ENCODE data around the gene EI24. TPM values are rescaled to one million over a fixed set of nuclear protein-coding genes. Genes with fewer than 3 reads are reported as not detected.
A peak's percentile ranks its signal among the peaks of the same experiment; 100 is the strongest.

Gene EI24
- total RNA-seq, 2 donors from 2014 or later: 27.4 to 35.6 TPM

DNA sequence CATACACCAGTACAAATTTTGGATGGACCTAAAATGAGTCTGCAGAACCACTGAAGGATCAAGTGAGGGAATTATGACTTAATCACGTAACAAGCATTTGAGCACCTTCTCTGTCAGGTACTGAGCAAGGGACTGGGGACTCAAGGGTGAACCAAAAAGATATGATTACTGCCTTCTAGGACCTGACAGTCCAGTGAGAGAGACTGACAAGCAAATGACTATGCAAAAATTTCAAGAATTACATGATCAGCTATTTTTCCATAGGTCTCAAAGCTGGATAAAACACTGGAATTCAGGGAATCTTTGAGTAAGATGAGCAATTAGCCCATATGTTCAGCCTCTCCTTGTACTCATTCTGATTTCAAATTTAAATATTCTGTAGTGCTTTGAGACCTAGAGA, 18.2 kb downstream of the EI24 start:
- Mint-ChIP-seq H3K27me3 (ENCODE audit: low read depth) (no peaks in the 10 kb centered on the region), H3K4me1 (ENCODE audit: low read depth) (peaks cover 29% of the 10 kb centered on the region), H3K9me3 (no peaks in the 10 kb centered on the region), H3K27ac (peak overlapping the region; percentile 22), H3K36me3 (ENCODE audit: insufficient read depth in 2 of 2) (peaks cover 5 to 28% of the 10 kb centered on the region in 2 donors), H3K4me3 (no peak overlapping the region)
- ATAC-seq (replicated peaks in 1 of 2) (no peak), DNase-seq (no peak)

DNA sequence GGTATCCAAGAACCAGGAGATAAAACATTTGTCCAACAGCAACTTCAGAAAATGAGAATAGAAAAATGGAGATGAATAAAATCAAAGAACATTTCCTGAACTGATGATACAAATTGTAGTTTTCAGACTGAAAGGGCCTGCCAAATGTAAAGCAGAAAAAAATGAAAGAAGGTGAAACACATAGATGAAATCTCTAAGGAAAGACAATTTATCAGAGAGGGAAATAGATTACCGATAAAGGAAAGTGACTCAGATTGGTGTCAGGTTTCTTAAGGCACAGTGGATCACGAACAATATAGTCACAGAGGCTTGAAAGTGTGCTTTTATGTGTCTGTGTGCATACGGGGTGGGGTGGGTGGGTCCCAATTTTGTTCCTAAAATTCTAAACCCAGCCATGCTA, 19.2 kb downstream of the EI24 start:
- peaks cover 35% of the 10 kb centered on the region for H3K4me1 Mint-ChIP-seq (ENCODE audit: low read depth)
- H3K36me3 Mint-ChIP-seq (ENCODE audit: insufficient read depth in 2 of 2): peaks cover 13 to 26% of the 10 kb centered on the region in 2 donors

DNA sequence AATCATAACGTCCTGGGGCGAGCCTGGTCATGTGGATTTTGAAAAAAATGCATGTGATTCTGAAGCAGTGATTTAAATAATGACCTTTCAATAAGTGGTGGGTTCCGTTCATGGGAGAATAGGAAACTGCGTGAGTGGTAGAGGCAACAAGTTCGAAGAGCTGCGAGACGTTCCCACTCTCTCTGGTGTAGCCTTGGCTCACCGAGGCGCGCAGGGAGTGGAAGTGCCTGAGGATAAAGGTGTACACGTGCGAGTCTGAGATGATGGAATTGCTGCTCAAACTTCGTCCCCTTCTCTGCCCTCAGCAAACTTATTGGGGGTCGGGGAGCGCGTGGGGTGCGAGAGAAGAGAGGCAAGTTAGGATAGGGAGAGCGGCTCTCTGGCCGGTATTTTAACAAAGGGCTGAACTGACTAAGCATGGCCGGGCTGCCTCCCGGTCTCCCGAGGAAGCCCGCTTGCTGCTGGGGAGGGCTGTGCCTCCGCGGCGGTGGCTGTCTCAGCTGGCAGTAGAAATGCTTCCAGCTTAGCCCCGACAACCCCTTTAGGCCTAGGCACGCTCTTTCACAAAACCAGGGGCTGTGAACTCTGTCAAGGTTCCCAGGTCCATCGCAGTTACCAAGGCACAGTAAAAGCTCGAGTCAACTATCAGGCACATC, 22.5 kb downstream of the EI24 start:
- H3K36me3 Mint-ChIP-seq (ENCODE audit: insufficient read depth in 2 of 2): peaks cover 11 to 24% of the 10 kb centered on the region in 2 donors
- H3K4me3 Mint-ChIP-seq: peak overlapping the region; percentile 95 to 99
- H3K27ac Mint-ChIP-seq: peak overlapping the region; percentile 97
- DNase-seq: peak; percentile 37 to 46
- H3K27me3 Mint-ChIP-seq (ENCODE audit: low read depth): no peaks in the 10 kb centered on the region
- H3K9me3 Mint-ChIP-seq: no peaks in the 10 kb centered on the region
- peak; percentile 16 to 25 for ATAC-seq (replicated peaks in 1 of 2)
- peaks cover 67% of the 10 kb centered on the region for H3K4me1 Mint-ChIP-seq (ENCODE audit: low read depth)

More for the DNA sequence above, 19.2 kb downstream of the EI24 start:
- Mint-ChIP-seq H3K4me3 (peak overlapping the region; percentile 49 to 81), H3K9me3 (no peaks in the 10 kb centered on the region), H3K27ac (peak overlapping the region; percentile 89), H3K27me3 (ENCODE audit: low read depth) (no peaks in the 10 kb centered on the region)
- no peak for ATAC-seq (replicated peaks in 1 of 2)
- DNase-seq: no peak

DNA sequence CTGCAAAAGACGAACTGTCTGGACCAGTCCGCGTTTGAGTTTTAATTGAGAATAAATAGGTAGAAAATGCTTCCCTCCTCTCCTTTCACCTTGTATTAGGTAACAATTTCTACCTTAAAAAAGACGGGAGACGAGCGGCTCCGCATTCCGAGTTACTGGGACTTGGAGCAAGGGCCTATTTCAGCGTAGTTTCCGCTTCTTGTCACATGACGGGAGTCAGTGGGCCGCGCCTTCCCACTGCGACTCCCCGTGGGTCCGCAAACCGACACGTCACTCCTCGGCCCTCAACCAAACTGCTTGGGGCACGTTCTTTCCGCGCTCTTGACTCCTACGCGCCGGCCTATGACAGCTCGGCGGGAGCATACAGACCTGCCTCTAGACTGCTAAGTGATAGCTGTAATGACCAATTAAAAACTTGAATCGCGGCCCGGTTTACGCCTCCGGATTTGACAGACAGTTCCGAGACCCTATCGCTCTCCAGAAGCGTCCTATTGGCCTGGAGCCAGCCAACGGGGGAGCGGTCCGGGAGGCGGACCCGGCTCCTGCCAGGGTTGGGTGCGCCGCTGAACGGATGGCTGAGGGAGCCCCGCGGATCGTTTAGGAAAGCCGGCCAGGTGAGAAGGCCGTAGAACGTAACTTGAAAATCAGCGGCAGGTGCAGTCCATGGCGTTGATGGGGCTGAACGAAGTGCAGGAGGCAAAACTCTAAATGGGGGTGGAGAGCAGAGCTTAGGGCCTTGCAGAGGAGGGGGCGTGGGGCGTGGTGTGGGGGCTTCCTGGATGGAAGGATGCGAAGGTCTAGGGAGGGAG, 23.2 kb downstream of the EI24 start, which contains the start of gene STT3A:
Gene STT3A, plus strand, starts transcription at position 548 of the 809 bp plus-strand sequence. CDS start 3,064 bp downstream, outside the sequence.
- peak; percentile 94 to 96 for ATAC-seq (replicated peaks in 1 of 2)
- peak within 1 kb of the TSS; percentile 97 for H3K27ac Mint-ChIP-seq
- peaks cover 67% of the 10 kb centered on the region for H3K4me1 Mint-ChIP-seq (ENCODE audit: low read depth)
- no peaks in the 10 kb centered on the region for H3K9me3 Mint-ChIP-seq
- peak within 1 kb of the TSS; percentile 95 to 99 for H3K4me3 Mint-ChIP-seq
- peak; percentile 97 to 98 for DNase-seq
- H3K27me3 Mint-ChIP-seq (ENCODE audit: low read depth): no peaks in the 10 kb centered on the region
- peaks cover 12 to 31% of the 10 kb centered on the region in 2 donors for H3K36me3 Mint-ChIP-seq (ENCODE audit: insufficient read depth in 2 of 2)

DNA sequence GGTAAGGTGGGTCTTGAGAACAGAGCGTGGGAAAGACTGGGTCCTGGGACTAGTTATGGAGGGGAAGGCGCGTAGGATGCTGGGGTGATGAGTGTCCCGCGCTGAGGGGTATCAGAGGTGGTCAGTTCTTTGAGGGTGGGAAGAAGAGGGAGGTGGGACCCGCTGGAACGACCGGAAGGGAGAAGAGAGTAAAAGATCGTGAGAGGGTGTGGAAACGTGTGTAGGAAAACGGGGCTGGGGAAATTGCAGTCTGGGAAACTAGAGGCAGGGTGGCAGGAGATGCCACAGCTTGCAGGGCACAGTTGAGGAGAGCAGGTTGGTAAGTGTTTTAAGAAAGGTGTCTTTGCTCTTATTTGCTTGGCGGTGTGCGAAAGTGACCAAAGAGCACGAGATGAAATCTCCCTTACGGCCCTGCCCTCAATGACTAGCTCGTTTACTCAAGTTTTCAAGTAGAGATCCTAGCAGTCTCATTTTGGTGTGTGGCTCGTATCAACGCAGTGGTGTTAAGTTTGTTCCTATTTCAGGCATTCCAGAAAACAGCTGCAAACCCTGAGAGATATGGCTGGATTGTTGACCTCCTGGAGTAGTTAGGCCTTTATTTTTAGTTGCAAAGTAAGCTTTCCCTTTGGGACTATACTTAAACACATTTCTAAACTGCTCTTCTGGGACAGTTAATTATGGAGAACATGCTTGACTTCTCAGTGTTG, 24.0 kb downstream of the EI24 start:
- H3K4me3 Mint-ChIP-seq: peak overlapping the region; percentile 95 to 99
- peaks cover 12 to 34% of the 10 kb centered on the region in 2 donors for H3K36me3 Mint-ChIP-seq (ENCODE audit: insufficient read depth in 2 of 2)
- H3K4me1 Mint-ChIP-seq (ENCODE audit: low read depth): peaks cover 64% of the 10 kb centered on the region
- H3K27me3 Mint-ChIP-seq (ENCODE audit: low read depth): no peaks in the 10 kb centered on the region
- peak overlapping the region; percentile 97 for H3K27ac Mint-ChIP-seq
- H3K9me3 Mint-ChIP-seq: no peaks in the 10 kb centered on the region
- ATAC-seq (replicated peaks in 1 of 2): peak in 1 of 2 donors; percentile 20
- DNase-seq: no peak

DNA sequence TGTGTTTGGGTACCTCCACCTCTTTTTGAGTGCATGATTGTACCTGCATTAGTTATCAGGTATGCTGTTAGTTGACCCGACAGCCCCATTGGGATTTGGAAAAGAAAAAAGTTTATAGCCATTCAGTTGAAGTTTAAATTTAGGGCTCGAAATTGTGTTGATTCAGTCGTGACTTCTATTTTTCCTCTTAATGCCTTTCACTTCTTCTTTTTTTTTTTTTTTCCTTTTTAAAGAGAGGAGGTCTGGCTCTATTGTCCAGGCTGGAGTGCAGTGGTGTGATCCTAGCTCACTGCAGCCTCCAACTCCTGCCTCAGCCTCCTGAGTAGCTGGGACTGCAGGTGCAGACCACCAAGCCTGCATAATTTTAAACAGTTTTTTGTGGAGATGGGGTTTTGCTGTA, 25.7 kb downstream of the EI24 start:
- Mint-ChIP-seq H3K4me3 (peak overlapping the region; percentile 33 to 85), H3K36me3 (ENCODE audit: insufficient read depth in 2 of 2) (peaks cover 16 to 34% of the 10 kb centered on the region in 2 donors), H3K9me3 (no peaks in the 10 kb centered on the region), H3K4me1 (ENCODE audit: low read depth) (peaks cover 53% of the 10 kb centered on the region), H3K27ac (peak overlapping the region; percentile 77), H3K27me3 (ENCODE audit: low read depth) (no peaks in the 10 kb centered on the region)
- ATAC-seq (replicated peaks in 1 of 2): no peak
- no peak for DNase-seq

DNA sequence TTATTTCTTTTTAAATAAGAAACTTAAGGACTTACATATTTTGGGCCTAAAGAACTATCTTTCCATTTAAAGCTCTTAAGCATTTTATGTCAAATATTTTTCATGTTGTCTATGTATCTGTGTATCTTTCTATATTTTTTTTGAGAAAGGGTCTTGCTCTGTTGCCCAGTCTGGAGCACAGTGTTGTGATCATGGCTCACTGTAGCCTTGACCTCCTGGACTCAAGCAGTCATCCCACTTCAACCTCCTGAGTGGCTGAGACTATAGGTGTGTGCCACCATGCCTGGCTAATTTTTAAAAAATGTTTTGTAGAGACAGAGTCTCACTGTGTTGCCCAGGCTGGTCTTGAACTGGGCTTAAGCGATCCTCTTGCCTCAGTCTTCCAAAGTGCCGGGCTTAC, 31.4 kb downstream of the EI24 start:
- Mint-ChIP-seq H3K36me3 (ENCODE audit: insufficient read depth in 2 of 2) (peaks cover 13 to 37% of the 10 kb centered on the region in 2 donors), H3K27ac (no peak overlapping the region)

DNA sequence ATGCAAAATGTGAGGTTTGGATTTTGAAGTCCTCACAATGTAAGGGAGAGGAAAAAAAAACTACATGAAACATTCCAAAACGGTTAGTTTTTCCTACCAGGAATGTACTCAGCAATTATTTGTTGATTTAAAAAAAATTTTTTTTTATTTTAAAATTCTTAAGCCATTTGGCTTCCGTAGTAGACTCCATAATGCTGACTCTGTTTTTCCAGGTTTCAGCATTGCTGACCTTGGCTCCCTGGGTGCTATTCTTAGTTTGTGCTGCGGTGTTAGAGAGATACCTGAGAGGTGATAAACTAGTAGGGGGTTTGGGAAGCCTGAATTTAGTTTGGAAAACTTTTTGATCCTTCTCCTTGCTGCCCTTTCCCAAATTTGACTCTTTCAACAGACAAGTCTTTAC, 33.9 kb downstream of the EI24 start:
- no peaks in the 10 kb centered on the region for H3K9me3 Mint-ChIP-seq
- DNase-seq (no peak), ATAC-seq (replicated peaks in 1 of 2) (no peak)
- H3K4me1 Mint-ChIP-seq (ENCODE audit: low read depth): no peaks in the 10 kb centered on the region
- H3K4me3 Mint-ChIP-seq: no peak overlapping the region
- no peak overlapping the region for H3K27ac Mint-ChIP-seq
- H3K36me3 Mint-ChIP-seq (ENCODE audit: insufficient read depth in 2 of 2): peaks cover 19 to 29% of the 10 kb centered on the region in 2 donors
- H3K27me3 Mint-ChIP-seq (ENCODE audit: low read depth): no peaks in the 10 kb centered on the region

More for the DNA sequence above, 31.4 kb downstream of the EI24 start:
- Mint-ChIP-seq H3K27me3 (ENCODE audit: low read depth) (no peaks in the 10 kb centered on the region), H3K9me3 (no peaks in the 10 kb centered on the region), H3K4me3 (no peak overlapping the region), H3K4me1 (ENCODE audit: low read depth) (peaks cover 16% of the 10 kb centered on the region)
- DNase-seq (no peak), ATAC-seq (replicated peaks in 1 of 2) (no peak)

DNA sequence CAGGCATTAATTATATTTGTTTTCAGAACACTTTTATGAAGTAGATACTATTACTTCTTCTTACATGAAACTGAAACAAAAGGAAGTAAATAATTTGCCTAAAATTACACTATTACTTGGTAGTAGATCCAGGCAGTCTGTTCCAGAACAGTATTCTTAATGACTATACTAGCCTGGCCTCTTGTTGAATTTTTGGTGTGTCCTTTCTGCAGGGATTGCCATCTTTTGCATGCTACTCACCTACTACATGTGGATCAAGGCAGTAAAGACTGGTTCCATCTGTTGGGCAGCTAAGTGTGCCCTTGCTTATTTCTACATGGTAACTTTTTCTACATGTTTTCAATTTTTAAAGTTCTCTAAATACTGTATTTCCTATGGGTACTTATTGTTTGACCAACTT, 36.1 kb downstream of the EI24 start:
- Mint-ChIP-seq H3K36me3 (ENCODE audit: insufficient read depth in 2 of 2) (peaks cover 23 to 38% of the 10 kb centered on the region in 2 donors), H3K27ac (no peak overlapping the region), H3K4me1 (ENCODE audit: low read depth) (no peaks in the 10 kb centered on the region), H3K27me3 (ENCODE audit: low read depth) (no peaks in the 10 kb centered on the region), H3K4me3 (no peak overlapping the region), H3K9me3 (no peaks in the 10 kb centered on the region)
- ATAC-seq (replicated peaks in 1 of 2): no peak
- no peak for DNase-seq

DNA sequence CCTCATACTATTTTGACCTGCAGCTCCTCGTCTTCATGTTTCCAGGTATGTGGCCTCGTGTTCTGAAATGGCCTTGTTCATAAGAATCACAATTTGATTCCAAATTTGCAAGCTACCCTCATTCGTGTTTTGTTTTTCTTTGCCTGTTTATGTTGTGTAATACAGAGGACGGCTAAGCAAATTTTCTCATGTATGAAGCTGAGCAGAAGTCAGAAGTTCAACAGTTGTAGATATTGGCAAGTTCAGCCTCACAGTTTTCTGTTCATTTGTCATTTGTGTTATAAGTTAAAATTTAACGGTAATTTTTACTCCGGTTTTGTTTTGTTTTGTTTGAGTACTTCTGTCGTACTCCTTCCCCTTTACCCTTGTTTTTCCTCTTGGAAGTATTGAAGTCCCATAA, 40.3 kb downstream of the EI24 start:
- Mint-ChIP-seq H3K9me3 (no peaks in the 10 kb centered on the region), H3K4me1 (ENCODE audit: low read depth) (no peaks in the 10 kb centered on the region), H3K27ac (no peak overlapping the region), H3K4me3 (no peak overlapping the region), H3K36me3 (ENCODE audit: insufficient read depth in 2 of 2) (peaks cover 25 to 45% of the 10 kb centered on the region in 2 donors), H3K27me3 (ENCODE audit: low read depth) (no peaks in the 10 kb centered on the region)
- ATAC-seq (replicated peaks in 1 of 2) (no peak), DNase-seq (no peak)

DNA sequence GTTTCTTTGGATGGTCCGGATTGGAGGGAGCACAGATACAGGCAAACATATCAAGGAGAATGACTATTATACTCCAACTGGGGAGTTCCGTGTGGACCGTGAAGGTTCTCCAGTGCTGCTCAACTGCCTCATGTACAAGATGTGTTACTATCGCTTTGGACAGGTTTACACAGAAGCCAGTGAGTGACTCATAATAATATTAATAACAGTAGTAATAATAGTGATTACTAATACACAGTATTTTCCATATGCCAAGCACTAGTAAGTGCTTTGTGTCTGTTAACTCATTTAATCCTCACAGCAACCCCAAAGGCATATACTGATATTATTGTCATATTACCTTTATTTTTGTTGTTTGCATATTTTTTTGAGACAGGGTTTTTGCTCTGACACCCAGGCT, 49.1 kb downstream of the EI24 start:
- Mint-ChIP-seq H3K27me3 (ENCODE audit: low read depth) (no peaks in the 10 kb centered on the region), H3K4me1 (ENCODE audit: low read depth) (no peaks in the 10 kb centered on the region), H3K4me3 (no peak overlapping the region), H3K9me3 (no peaks in the 10 kb centered on the region), H3K36me3 (ENCODE audit: insufficient read depth in 2 of 2) (peaks cover 8 to 32% of the 10 kb centered on the region in 2 donors), H3K27ac (peak overlapping the region; percentile 42)
- no peak for DNase-seq
- ATAC-seq (replicated peaks in 1 of 2): no peak

DNA sequence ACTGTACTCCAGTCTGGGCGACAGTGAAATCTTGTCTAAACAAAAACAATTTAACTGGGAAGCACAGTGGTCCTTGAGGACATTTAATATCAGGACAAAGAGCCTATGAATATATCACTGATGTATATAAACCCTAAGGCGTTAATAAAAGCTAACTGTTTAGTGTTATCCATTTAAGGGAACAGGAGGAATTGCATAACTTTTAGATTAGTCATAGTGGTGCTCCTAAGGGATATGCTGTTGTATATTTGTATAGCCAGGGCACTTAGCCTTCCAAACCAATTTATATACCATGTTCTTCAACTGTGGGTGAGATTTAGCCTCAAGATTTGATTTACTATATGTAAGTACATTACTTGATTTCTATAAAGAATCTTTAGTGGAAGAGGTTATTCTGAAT, 52.7 kb downstream of the EI24 start:
- Mint-ChIP-seq H3K27me3 (ENCODE audit: low read depth) (no peaks in the 10 kb centered on the region), H3K4me3 (no peak overlapping the region), H3K9me3 (no peaks in the 10 kb centered on the region), H3K4me1 (ENCODE audit: low read depth) (peaks cover 14% of the 10 kb centered on the region), H3K27ac (peak overlapping the region; percentile 58), H3K36me3 (ENCODE audit: insufficient read depth in 2 of 2) (peaks cover 12 to 27% of the 10 kb centered on the region in 2 donors)
- no peak for ATAC-seq (replicated peaks in 1 of 2)
- DNase-seq: no peak

DNA sequence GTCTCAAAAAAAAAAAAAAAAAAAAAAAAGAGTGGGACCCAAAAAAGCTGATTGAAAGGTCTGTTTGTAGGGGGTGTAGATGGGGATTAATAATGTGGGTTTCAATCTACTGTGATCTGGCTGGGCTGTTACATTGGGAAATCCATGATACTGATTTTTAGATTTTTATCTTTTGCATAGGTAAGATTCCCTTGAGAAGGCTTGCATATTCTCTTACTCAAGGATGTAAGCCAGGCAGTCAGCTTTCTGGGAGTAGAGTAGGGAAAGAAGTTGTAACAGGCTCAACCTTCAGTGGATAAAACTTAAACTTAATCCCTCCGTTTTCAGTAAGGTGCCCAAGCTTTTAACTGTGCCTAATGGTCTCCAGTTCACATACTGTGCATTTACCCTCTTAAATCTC, 53.8 kb downstream of the EI24 start:
- ATAC-seq (replicated peaks in 1 of 2): no peak
- DNase-seq: no peak
- no peaks in the 10 kb centered on the region for H3K9me3 Mint-ChIP-seq
- H3K36me3 Mint-ChIP-seq (ENCODE audit: insufficient read depth in 2 of 2): peaks cover 18 to 29% of the 10 kb centered on the region in 2 donors
- no peak overlapping the region for H3K27ac Mint-ChIP-seq
- no peak overlapping the region for H3K4me3 Mint-ChIP-seq
- peaks cover 24% of the 10 kb centered on the region for H3K4me1 Mint-ChIP-seq (ENCODE audit: low read depth)
- H3K27me3 Mint-ChIP-seq (ENCODE audit: low read depth): no peaks in the 10 kb centered on the region

All from activated T-cell treated with anti-CD3 and anti-CD28 coated beads, Interleukin-2, amount 50 U/mL, for 72 hours (primary cell).